ENCODE measurements around the gene UGT2B15.
"Not testable (repeated sequence)": the region's sequence is repeated elsewhere in the genome, so short reads cannot be mapped to it uniquely, and the experiment has no call there.

Gene UGT2B15

GRCh38 chr4:68670479-68670939 lies at the start of gene UGT2B15:
UGT2B15 (minus strand) TSS chr4:68670652; CDS start chr4:68670618, 34 bp downstream.
- DNase-seq (ENCODE audit: low spot score), result not testable (repeated sequence)

GRCh38 chr4:68719075-68719473 lies 48.6 kb upstream of the UGT2B15 start:
- DNase-seq (ENCODE audit: low spot score), result no peak

DNA sequence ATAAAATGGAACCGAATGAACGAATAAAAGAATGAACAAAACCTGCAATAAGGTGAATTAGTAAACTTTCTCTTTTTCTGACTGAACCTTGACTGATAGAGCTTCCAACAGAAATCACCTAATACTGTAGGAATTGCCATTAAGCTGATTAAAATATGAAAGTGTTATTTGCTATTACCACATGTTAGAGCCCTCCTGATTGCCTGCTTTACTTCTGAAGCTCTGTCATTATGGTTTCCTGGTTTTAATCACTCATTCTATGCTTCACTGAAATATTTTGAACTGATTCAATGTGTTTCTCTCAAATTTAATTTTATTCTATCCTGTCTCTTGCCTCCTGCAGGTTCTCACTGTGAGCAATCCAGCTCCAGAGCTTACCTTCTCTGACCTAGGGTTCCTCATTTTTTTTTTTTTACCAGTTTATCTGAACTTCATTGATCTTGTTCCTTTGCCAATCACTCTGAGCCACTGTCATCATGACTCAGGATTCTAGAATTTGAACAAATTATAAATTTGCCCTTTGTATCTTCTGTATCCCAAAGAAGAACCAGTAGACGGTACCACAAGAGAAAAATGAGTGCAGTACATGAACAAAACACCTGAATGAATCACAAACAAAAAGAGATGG lies 48.1 kb upstream of the UGT2B15 start:
- no peak for DNase-seq (ENCODE audit: low spot score)

- DNase-seq (ENCODE audit: low spot score), result no peak
Observed at GRCh38 chr4:68717999-68718398, 47.5 kb upstream of the UGT2B15 start.

DNA sequence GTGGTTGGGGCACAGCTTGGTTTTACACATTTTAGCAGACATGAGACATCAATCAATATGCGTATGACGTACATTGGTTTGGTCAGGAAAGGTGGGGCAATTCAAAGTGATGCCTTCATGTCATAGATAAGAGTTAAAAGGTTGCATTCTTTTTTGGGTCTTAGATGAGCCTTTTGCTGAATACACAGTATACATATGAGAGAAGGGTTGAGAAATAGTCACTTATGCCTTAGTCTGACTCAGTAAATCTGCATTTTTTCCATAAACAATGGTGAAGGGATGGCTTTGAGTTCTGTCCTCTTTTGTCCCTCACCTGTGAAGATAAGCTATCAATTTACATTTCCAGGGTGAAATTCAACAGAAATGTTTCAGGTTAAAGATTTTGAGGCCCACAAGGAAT lies 43.9 kb upstream of the UGT2B15 start:
- no peak for DNase-seq (ENCODE audit: low spot score)

- no peak for DNase-seq (ENCODE audit: low spot score)
Observed at GRCh38 chr4:68712207-68712606, 41.8 kb upstream of the UGT2B15 start.

- DNase-seq (ENCODE audit: low spot score), result no peak
Observed at GRCh38 chr4:68708566-68708965, 38.1 kb upstream of the UGT2B15 start.

- DNase-seq (ENCODE audit: low spot score), result not testable (repeated sequence)
Observed at GRCh38 chr4:68703168-68703567, 32.7 kb upstream of the UGT2B15 start.

GRCh38 chr4:68700152-68700551 lies 29.7 kb upstream of the UGT2B15 start:
- DNase-seq (ENCODE audit: low spot score), result no peak

GRCh38 chr4:68693325-68694075 lies 23.0 kb upstream of the UGT2B15 start:
- DNase-seq (ENCODE audit: low spot score), result no peak

DNA sequence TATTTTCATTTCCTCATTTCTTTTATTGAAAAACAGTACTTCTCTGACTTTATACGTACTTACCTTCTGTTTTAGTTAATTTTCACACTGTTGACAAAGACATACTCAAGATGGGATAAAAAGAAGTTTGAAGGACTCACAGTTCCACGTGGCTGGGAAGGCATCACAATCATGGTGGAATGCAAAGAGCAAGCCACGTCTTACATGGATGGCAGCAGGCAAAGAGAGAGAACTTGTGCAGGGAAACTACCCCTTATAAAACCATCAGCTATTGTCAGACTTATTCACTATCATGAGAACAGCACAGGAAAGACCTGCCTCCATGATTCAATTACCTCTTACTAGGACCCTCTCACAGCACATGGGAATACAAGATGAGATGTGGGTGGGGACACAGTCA lies 20.7 kb upstream of the UGT2B15 start:
- DNase-seq (ENCODE audit: low spot score), result no peak

GRCh38 chr4:68683034-68683433 lies 12.6 kb upstream of the UGT2B15 start:
- no peak for DNase-seq (ENCODE audit: low spot score)

- not testable (repeated sequence) for DNase-seq (ENCODE audit: low spot score)
Observed at GRCh38 chr4:68681298-68681697, 10.8 kb upstream of the UGT2B15 start.

GRCh38 chr4:68673143-68673542 lies 2.7 kb upstream of the UGT2B15 start:
- no peak for DNase-seq (ENCODE audit: low spot score)

- not testable (repeated sequence) for DNase-seq (ENCODE audit: low spot score)
Observed at GRCh38 chr4:68671217-68671616, 765 bp upstream of the UGT2B15 start.

- not testable (repeated sequence) for DNase-seq (ENCODE audit: low spot score)
Observed at GRCh38 chr4:68668537-68669163, 1.8 kb downstream of the UGT2B15 start.

DNA sequence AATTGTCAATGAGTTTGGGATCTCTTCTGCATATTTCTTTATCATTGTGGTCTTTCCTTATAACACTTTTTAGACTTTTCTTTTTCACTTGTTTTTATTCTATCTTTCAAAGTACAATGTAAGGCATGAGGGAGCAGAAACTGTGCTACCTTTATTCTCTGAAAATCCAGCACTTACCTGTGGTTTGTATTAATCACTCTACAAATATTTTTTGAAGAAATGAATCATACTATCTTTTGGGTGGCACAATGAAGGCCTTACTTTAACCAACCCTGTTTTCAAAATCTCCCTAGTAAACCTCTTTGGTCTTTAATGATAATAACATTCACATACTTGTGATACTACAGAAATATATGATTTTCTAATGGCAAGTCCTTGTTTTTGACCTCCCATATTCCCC lies 2.9 kb downstream of the UGT2B15 start:
- not testable (repeated sequence) for DNase-seq (ENCODE audit: low spot score)

- DNase-seq (ENCODE audit: low spot score), result not testable (repeated sequence)
Observed at GRCh38 chr4:68664721-68665120, 5.7 kb downstream of the UGT2B15 start.

DNA sequence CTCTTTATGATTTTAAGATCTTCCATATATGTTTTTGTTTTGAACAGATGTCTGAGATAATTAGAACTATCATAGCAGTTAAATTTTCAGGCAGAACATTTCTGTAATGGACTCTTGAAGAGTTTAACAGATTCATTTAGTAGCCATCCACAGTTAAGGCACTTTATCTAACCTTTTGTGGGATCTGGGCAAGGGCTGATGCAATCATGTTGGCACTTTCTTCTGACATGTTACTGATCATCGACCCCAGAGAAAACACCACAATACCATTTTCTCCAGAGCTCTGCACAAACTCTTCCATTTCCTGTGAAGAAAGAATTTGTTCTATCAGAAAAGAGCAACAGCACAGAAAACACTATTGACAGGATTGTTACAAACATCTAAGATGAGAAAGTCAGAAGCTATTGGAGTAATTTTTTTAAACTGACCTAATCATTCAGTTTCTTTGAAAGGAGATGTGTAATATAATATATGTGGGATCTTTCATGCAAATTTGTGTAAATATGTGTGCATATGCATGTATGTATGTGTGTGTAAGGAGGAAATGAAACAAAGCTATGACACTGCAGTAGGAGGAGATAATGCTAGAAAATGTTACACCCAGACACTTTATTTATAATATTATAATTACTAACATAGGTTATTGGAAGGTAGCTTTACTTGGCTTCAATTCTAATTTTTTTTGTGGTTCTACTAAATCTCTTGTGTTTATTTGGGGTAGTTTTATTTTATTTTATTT lies 7.4 kb downstream of the UGT2B15 start:
- DNase-seq (ENCODE audit: low spot score), result not testable (repeated sequence)

DNA sequence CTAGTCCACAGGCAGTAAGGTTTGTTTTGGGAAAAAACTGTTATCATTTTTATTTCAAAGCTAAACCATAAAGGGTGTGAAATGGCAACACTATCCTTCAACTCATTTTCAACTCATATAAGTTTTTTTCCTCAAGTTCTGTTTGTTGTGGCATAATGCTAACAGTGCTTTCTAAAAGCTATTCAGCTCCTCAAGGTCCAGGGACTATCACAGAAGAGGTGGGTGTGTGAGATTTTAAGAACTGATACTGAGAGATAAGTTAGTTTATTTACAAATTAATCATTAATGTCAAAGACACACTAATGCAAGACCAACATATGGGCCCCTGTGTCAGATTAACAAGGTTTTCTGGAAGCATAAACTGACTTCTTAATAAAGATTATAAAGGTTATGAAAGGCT lies 11.8 kb downstream of the UGT2B15 start:
- DNase-seq (ENCODE audit: low spot score), result no peak

GRCh38 chr4:68657022-68657594 lies 13.3 kb downstream of the UGT2B15 start:
- not testable (repeated sequence) for DNase-seq (ENCODE audit: low spot score)

DNA sequence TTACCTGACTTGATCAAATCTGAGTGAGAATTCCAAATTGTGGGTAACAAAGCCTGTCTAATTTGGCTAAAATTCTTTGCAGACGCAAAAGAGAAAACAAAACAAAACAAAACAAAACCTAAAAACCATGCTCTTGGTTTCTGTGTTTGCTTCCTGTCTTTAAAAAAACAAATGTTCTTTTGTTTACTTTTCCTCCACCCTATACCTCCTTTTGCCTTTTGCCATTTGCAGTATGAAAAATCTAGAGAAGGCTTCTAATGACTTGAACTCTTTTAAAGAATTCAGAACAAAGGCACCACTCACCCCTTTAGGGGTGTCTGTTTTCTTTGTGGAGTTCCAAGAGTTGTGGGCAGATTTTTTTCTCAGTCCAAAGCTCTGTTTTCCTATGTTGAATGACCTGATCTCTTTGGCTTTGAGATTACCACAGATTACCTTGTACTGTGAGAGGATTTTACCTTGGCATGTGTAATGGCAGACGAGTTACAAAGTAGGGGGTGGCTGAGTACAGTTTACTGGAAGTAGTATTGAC lies 13.9 kb downstream of the UGT2B15 start:
- not testable (repeated sequence) for DNase-seq (ENCODE audit: low spot score)

Measured in left forelimb (tissue), 1 donor.